Measurements from ENCODE around the gene ARAP1.

Gene ARAP1

GRCh38 chr11:72682238-72682857, 69.9 kb downstream of the ARAP1 start:
- TF ChIP-seq ZNF274 (IDR thresholded peaks at IDR 0.05; ENCODE audit: low read depth, low read length): no peak

DNA sequence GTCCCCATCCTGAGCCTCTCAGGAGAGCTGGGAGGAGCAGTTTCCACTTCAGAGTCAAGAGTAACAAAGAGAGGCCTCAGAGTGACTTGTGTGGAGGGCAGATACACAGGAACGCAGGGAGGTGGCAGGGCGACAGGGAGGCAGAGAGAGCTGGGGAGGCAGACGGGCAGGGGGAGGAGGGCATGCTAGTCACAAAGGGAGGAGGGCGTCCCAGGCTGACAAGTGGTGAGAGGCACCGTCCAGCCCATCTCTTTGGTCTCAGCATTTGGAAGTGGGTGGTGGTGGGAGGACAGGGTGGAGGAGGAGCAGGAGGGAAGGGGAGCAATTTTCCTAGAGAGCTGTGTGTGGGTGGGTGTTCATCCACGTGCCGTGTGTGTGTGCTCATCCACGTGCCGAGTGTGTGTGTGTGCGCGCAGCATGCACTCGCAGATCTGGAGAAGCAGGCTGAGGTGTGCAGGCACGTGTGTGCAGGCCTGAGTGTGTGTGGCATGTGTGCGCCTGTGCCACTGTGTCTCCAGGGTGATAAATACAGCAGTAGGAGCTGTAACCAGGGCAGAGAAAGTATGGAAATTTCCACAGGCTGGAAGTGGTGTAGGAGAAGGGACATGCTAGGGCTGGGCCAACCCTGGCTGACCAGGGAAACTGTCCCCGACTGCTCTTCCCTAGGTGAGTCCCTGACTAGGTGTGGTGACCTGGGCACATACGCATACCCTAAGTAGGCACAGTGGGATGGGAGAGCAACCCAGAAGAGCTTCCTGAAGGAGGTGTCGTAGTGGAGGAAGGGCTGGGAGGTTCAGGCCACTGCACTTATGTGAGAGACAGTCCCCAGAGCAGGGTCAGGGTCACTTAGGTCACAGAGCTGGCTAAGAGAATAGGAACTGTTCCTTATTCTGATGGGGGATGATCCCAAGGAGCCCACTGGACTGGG, 70.7 kb downstream of the ARAP1 start:
- no peak for TF ChIP-seq ZNF274 (IDR thresholded peaks at IDR 0.05; ENCODE audit: low read depth, low read length)
- no peak overlapping the region for H3K4me3 ChIP-seq (ENCODE audit: low read length)

More at GRCh38 chr11:72682238-72682857, 69.9 kb downstream of the ARAP1 start:
- H3K4me3 ChIP-seq (ENCODE audit: low read length): no peak overlapping the region

- no peak overlapping the region for H3K4me3 ChIP-seq (ENCODE audit: low read length)
- no peak for TF ChIP-seq ZNF274 (IDR thresholded peaks at IDR 0.05; ENCODE audit: low read depth, low read length)
Observed at GRCh38 chr11:72680624-72681158, 71.5 kb downstream of the ARAP1 start.

DNA sequence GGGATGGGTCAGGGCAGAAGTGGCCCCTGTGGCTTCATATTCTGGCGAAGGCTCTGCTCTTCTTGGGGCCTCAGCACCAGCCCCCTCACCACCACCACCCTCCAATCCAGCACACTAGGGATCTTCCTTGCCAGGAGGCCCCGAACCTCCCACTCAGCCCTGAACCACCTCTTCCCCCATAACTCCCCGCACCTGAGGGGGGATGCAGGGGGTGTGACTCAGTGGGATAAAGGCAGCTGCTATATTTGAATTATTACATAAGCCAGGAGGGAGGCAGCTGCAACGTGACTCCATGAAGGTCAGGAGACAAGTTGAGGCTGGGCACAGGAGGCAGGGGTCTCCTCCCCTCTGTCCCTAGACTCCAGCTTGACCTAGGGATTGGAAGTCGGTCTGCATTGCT, 72.3 kb downstream of the ARAP1 start:
- H3K4me3 ChIP-seq (ENCODE audit: low read length): no peak overlapping the region
- TF ChIP-seq ZNF274 (IDR thresholded peaks at IDR 0.05; ENCODE audit: low read depth, low read length): no peak

- no peak for TF ChIP-seq ZNF274 (IDR thresholded peaks at IDR 0.05; ENCODE audit: low read depth, low read length)
- no peak overlapping the region for H3K4me3 ChIP-seq (ENCODE audit: low read length)
Observed at GRCh38 chr11:72678524-72678923, 73.7 kb downstream of the ARAP1 start.

DNA sequence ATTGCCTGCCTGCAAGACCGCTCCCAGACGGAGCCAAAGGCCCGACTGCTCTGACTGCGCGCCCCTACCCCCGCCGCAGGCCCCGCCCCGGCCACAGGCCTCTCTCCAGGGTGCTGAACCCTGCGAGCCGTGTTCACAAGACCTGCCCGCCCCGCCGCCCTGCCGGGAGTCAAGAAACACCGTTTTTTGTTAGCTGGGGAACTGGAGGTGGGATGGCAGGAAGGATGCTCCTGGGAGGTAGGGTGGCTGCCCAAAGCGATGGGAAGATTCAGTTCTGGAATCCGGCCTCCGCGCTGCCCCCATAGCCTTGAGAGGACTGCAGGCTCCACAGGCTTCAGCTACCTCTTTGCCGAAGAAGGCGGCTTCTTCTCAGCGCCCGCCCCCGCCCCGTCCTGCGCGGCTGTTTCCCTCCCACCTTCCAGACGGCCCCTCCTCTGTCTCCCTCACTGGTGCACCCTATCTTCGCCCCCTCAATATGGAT, 75.3 kb downstream of the ARAP1 start:
- TF ChIP-seq ZNF274 (IDR thresholded peaks at IDR 0.05; ENCODE audit: low read depth, low read length): no peak
- no peak overlapping the region for H3K4me3 ChIP-seq (ENCODE audit: low read length)

- TF ChIP-seq ZNF274 (IDR thresholded peaks at IDR 0.05; ENCODE audit: low read depth, low read length): no peak
- no peak overlapping the region for H3K4me3 ChIP-seq (ENCODE audit: low read length)
Observed at GRCh38 chr11:72675221-72675620, 77.0 kb downstream of the ARAP1 start.

DNA sequence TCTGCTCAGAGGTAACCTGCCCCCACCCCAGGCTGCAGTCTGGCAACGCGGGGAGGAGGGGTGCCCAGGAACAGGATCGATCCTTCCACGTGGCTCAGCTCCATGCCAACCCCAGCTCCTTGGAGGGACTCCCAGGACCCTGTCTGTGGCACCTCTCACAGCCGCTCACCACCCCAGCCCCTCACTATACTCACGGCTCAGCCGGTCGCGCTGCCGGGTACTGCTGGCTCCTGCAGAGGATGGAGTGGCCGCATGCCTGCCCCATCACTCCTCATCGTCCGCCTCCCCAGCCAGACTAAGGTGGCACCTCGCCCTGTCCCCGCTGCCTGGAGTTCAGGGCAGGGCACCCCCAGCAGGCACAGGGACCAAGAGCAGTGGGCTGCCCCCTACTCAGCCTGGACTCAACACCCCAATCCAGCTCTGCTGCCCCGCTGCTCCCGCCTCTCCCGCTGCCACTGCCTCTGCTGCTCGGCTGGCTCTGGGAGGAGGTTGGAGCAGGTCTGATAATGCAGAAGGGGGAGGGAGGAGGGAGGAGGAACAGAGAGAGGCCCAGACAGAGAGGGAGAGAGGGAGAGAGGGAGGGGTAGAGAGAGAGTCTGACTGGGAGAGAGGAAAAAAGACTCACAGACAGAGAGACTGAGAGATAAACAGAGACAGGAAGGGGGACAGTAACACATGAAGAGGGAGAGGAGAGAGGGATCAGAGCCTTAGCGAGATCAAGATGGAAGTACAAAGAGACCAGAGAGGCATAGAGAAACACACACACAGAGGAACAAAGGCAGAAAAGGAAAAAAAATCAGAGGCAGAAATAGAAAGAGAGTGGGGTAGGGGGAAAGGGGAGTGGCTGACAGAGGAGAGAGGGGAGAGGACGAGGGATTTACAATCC, 78.0 kb downstream of the ARAP1 start, which contains the start of gene PDE2A:
TSS of gene PDE2A (minus strand) at position 480 of the 886 bp plus-strand sequence. CDS start at position 265, 215 bp downstream.
- H3K4me3 ChIP-seq (ENCODE audit: low read length): no peak within 1 kb of the TSS
- no peak for TF ChIP-seq ZNF274 (IDR thresholded peaks at IDR 0.05; ENCODE audit: low read depth, low read length)

GRCh38 chr11:72673284-72673942, 78.8 kb downstream of the ARAP1 start:
- H3K4me3 ChIP-seq (ENCODE audit: low read length): no peak overlapping the region
- TF ChIP-seq ZNF274 (IDR thresholded peaks at IDR 0.05; ENCODE audit: low read depth, low read length): no peak

DNA sequence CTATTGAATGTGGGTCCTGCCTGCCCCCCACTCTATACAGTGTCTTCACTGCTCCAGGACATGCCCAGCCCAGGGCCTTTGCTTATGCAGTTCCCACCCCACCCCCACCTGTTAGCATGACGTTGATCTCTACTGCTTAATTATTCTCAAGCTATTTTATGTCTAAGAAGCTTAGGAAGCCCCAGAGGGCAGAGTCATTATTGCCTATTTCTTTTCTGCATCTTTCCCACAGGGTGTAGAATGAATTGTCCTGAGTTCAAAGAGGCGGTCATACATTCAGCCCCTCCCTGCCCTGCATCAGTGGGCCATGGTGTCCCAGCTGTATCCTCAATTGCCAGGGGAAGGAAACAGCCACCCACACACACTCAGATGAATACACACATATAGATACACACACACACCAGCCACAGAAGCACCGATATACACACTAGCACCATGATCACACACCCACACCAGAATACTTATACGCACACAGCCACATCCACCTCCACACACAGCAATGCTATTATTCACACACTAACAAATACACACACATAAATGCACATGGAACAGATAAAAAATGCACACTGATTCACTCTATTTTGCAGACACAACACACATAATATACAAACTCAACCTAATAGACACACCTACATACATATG, 79.5 kb downstream of the ARAP1 start:
- H3K4me3 ChIP-seq (ENCODE audit: low read length): no peak overlapping the region
- no peak for TF ChIP-seq ZNF274 (IDR thresholded peaks at IDR 0.05; ENCODE audit: low read depth, low read length)

GRCh38 chr11:72671152-72672099, 80.8 kb downstream of the ARAP1 start:
- no peak overlapping the region for H3K4me3 ChIP-seq (ENCODE audit: low read length)
- no peak for TF ChIP-seq ZNF274 (IDR thresholded peaks at IDR 0.05; ENCODE audit: low read depth, low read length)

- H3K4me3 ChIP-seq (ENCODE audit: low read length): no peak overlapping the region
- no peak for TF ChIP-seq ZNF274 (IDR thresholded peaks at IDR 0.05; ENCODE audit: low read depth, low read length)
Observed at GRCh38 chr11:72670041-72670440, 82.2 kb downstream of the ARAP1 start.

Measured in GM08714 (cell line).